ENCODE data around the gene STAG2. TPM values are rescaled to one million over a fixed set of nuclear protein-coding genes. Genes with fewer than 3 reads are reported as not detected.

STAG2 gene
- total and polyA plus RNA-seq, 2 experiments from 2014 or later = 68.8 to 92.8 TPM

GRCh38 chrX:123923211-123923610, 38.3 kb upstream of the STAG2 start:
- no peaks in the 10 kb centered on the region for H3K9me2 ChIP-seq (ENCODE audit: insufficient read depth)
- H3K27me3 ChIP-seq (ENCODE audit: insufficient read depth) = no peaks in the 10 kb centered on the region
- H3K36me3 ChIP-seq (ENCODE audit: insufficient read depth) = no peaks in the 10 kb centered on the region
- no peaks in the 10 kb centered on the region for H3K4me1 ChIP-seq (ENCODE audit: insufficient read depth)
- no peak overlapping the region for H2AFZ ChIP-seq
- no peaks in the 10 kb centered on the region for H3F3A ChIP-seq (replicated peaks; ENCODE audit: low read depth)
- Mint-ChIP-seq H3K36me3 (ENCODE audit: low read depth) (0 out of 3 replicates have a peak, but pooled peaks cover 3% of the 10 kb centered on the region), H3K4me1 (peaks cover 13% of the 10 kb centered on the region; the same call in 2 of the 3 replicates), H3K27ac (no peak overlapping the region), H3K9me3 (no peaks in the 10 kb centered on the region), H3K4me3 (no peak overlapping the region), H3K27me3 (ENCODE audit: insufficient read depth, low read depth, poor library complexity) (peaks cover 2% of the 10 kb centered on the region)
- no peak for ATAC-seq
- no peak for TF ChIP-seq STAT1 (IDR thresholded peaks at IDR 0.05; ENCODE audit: unreplicated experiment)
- TF ChIP-seq CREB1 (CRISPR knock-in tag; IDR thresholded peaks at IDR 0.05; ENCODE audit: low read depth) = no peak
- no peak for TF ChIP-seq ETS1 (IDR thresholded peaks at IDR 0.05)
- no peak for TF ChIP-seq REST (IDR thresholded peaks at IDR 0.05; ENCODE audit: unreplicated experiment)
- no peak for DNase-seq (ENCODE audit: low spot score)
- H3K4me2 ChIP-seq = no peak overlapping the region
- peak overlapping the region; percentile 66 for H3K27ac ChIP-seq (ENCODE audit: low read depth)
- H4K20me1 ChIP-seq (replicated peaks; ENCODE audit: insufficient read depth) = no peaks in the 10 kb centered on the region
- no peaks in the 10 kb centered on the region for H3K79me2 ChIP-seq (replicated peaks; ENCODE audit: insufficient read depth)
- no peak overlapping the region for H3K4me3 ChIP-seq

- Histone ChIP-seq H4K20me1 (replicated peaks; ENCODE audit: insufficient read depth) (no peaks in the 10 kb centered on the region), H3F3A (replicated peaks; ENCODE audit: low read depth) (no peaks in the 10 kb centered on the region), H3K27ac (ENCODE audit: low read depth) (peak overlapping the region; percentile 83), H3K4me2 (no peak overlapping the region), H3K36me3 (ENCODE audit: insufficient read depth) (no peaks in the 10 kb centered on the region), H3K79me2 (replicated peaks; ENCODE audit: insufficient read depth) (no peaks in the 10 kb centered on the region), H2AFZ (no peak overlapping the region), H3K4me3 (no peak overlapping the region), H3K9me2 (ENCODE audit: insufficient read depth) (no peaks in the 10 kb centered on the region), H3K27me3 (ENCODE audit: insufficient read depth) (no peaks in the 10 kb centered on the region), H3K4me1 (ENCODE audit: insufficient read depth) (no peaks in the 10 kb centered on the region)
- TF ChIP-seq NANOG (IDR thresholded peaks at IDR 0.05; ENCODE audit: borderline replicate concordance) = peak; percentile 31; the same call in 1 of the 2 replicates
- no peak for TF ChIP-seq EZH2phosphoT487 (IDR thresholded peaks at IDR 0.05; ENCODE audit: unreplicated experiment)
- no peak for TF ChIP-seq CTCF (conservative IDR thresholded peaks at IDR 0.05; ENCODE audit: low read depth in 2 of 2)
- no peak for TF ChIP-seq REST (IDR thresholded peaks at IDR 0.05; ENCODE audit: unreplicated experiment)
- TF ChIP-seq ZNF331 (CRISPR knock-in tag; IDR thresholded peaks at IDR 0.05; ENCODE audit: low read depth) = no peak
- TF ChIP-seq STAT1 (IDR thresholded peaks at IDR 0.05; ENCODE audit: unreplicated experiment) = no peak
- DNase-seq (ENCODE audit: low spot score) (peak; percentile 72), ATAC-seq (peak; percentile 91)
- Mint-ChIP-seq H3K27me3 (ENCODE audit: insufficient read depth, low read depth, poor library complexity) (peaks cover 2% of the 10 kb centered on the region), H3K27ac (peak overlapping the region; percentile 94), H3K4me3 (peak overlapping the region; percentile 3; the same call in 1 of the 3 replicates), H3K9me3 (no peaks in the 10 kb centered on the region), H3K4me1 (peaks cover 13% of the 10 kb centered on the region; the same call in 2 of the 3 replicates), H3K36me3 (ENCODE audit: low read depth) (0 out of 3 replicates have a peak, but pooled peaks cover 3% of the 10 kb centered on the region)
These were observed 37.3 kb upstream of the STAG2 start for GRCh38 chrX:123924186-123924585.
